CD4-positive, alpha-beta T cell treated with Interleukin-15 for 4 hours (primary cell): ENCODE measurements around the gene OTOS.

Experiments
- DNase-seq: peaks from one replicate; pipeline ENCODE4 v3.0.0-alpha.2; 2020; ENCODE audit warnings: low spot score

Gene OTOS

GRCh38 chr2:240140511-240140910 is at the start of gene OTOS:
Gene OTOS, minus strand, starts transcription at chr2:240140658. Its CDS starts 332 bp downstream, at chr2:240140326.
- DNase-seq: no peak

GRCh38 chr2:240189686-240190085 is 49.2 kb upstream of the OTOS start:
- no peak for DNase-seq

- no peak for DNase-seq
These were observed 47.6 kb upstream of the OTOS start for GRCh38 chr2:240187989-240188590.

- DNase-seq: no peak
These were observed 45.8 kb upstream of the OTOS start for GRCh38 chr2:240186191-240186725.

- DNase-seq: no peak
These were observed 44.2 kb upstream of the OTOS start for GRCh38 chr2:240184656-240185055.

GRCh38 chr2:240183875-240184590 is 43.6 kb upstream of the OTOS start:
- no peak for DNase-seq

GRCh38 chr2:240183006-240183874 is 42.8 kb upstream of the OTOS start:
- no peak for DNase-seq

- no peak for DNase-seq
These were observed 42.0 kb upstream of the OTOS start for GRCh38 chr2:240182476-240182875.

GRCh38 chr2:240182001-240182400 is 41.5 kb upstream of the OTOS start:
- no peak for DNase-seq

GRCh38 chr2:240179941-240180666 is 39.6 kb upstream of the OTOS start:
- no peak for DNase-seq

- DNase-seq: no peak
These were observed 38.8 kb upstream of the OTOS start for GRCh38 chr2:240179186-240179815.

GRCh38 chr2:240178564-240178963 is 38.1 kb upstream of the OTOS start:
- no peak for DNase-seq

- no peak for DNase-seq
These were observed 34.0 kb upstream of the OTOS start for GRCh38 chr2:240174496-240174895.

- no peak for DNase-seq
These were observed 31.8 kb upstream of the OTOS start for GRCh38 chr2:240172071-240172895.

GRCh38 chr2:240170883-240171282 is 30.4 kb upstream of the OTOS start:
- no peak for DNase-seq

- DNase-seq: no peak
These were observed 29.9 kb upstream of the OTOS start for GRCh38 chr2:240170354-240170735.

- no peak for DNase-seq
These were observed 29.3 kb upstream of the OTOS start for GRCh38 chr2:240169486-240170353.

- no peak for DNase-seq
These were observed 28.3 kb upstream of the OTOS start for GRCh38 chr2:240168546-240169361.

- DNase-seq: no peak
These were observed 27.6 kb upstream of the OTOS start for GRCh38 chr2:240168041-240168440.
